Loucy (cell line): Measurements from ENCODE around the gene RFX3.

Source experiments
- CTCF ChIP-seq: fragments of 200-600 bp; sonication (generic); conservative IDR thresholded peaks from 2 replicates; pipeline ENCODE4 v1.5.1; 2014; ENCODE audit warnings: mild to moderate bottlenecking, antibody characterized with exemption, low read length
- EZH2phosphoT487 ChIP-seq: fragments of 200-600 bp; IDR thresholded peaks from 2 replicates; pipeline ENCODE4 v1.6.1; 2018; ENCODE audit warnings: antibody characterized with exemption, mild to moderate bottlenecking, moderate library complexity, borderline replicate concordance

- TF ChIP-seq CTCF (no peak), EZH2phosphoT487 (no peak)
These were observed 244.4 kb downstream of the RFX3 start for GRCh38 chr9:3281399-3281798.
